A204.1 (cell line): ENCODE measurements around the gene TFPI2.

Experiments used
- FAIRE-seq: peaks from 2 replicates; lab custom pipeline; 2012; peaks lifted over from hg19 to GRCh38; lab: Jason Lieb, UNC

Gene TFPI2

DNA sequence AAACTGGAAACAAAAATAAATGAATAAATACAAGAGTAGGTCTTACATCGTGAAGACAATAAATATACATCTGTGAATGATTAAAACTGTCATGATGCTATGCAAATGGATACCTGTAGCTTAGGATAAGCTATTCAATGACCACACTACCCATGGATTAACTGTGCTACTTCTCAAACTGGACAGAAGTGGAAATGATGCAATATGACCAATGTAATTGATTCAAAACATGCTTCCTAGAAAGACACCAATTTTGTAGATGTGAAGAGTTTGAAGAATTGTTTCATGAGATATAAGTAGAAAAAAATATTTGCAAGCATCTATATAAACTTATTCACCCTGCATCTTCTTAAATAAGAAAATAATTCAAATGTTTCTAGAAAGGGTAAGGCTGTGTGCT, 36.1 kb downstream of the TFPI2 start:
- peak; percentile 11 for FAIRE-seq

DNA sequence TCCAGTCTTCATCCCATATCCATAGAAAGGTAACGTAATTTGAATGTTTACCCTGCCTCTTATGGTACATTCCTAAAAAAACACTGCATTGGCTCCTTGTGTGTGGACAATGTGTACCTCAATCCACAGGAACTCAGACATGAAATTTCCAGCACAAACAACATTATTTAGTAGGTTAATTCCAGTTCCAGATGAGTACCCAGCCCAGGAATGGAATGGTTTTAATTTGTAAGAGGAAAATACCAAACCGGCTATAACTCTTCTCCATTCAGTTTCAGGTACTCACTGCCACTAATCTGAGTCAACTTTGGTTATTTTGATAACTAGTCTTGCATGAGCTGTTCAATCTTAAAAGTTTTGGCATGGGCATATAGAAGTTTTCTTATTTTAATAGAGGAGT, 39.0 kb downstream of the TFPI2 start:
- FAIRE-seq: no peak

DNA sequence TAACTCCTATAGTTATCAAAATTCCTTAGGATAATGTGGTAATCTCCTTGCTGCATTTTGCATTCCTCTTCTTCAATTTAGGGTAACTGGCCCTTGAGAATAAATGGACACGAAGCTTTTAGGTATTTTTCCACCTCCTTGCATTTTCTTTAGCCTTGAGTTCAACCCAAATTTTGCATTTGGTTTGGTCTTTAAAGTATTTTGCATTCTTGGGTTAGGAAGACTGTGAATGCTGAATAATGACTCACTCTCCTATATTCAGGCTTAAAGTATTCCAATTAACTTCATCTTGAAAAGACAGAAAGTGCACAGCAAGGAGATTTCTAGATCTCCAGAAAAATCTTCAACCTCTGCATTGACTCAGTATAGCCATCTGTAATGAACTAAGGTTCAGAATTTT, 47.3 kb downstream of the TFPI2 start:
- FAIRE-seq: no peak

DNA sequence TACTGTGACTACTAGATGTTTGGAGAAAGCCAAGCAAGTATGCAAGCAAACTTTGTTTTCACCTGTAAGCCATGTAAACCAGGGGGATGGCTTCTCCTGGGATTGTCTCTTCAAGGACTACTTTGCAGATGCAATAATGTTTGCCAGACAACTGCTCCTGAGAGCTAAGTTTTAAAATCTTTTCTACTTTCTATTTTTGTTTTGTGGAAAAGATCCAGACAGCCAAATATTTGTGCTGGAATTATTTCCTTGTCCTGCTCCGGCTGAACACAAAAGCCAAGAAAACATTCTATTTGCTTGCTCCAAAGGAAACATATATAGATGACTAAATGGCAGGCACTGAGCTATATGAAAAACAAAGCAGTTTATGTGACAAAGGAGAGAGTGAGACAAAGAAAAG, 51.6 kb downstream of the TFPI2 start:
- no peak for FAIRE-seq

DNA sequence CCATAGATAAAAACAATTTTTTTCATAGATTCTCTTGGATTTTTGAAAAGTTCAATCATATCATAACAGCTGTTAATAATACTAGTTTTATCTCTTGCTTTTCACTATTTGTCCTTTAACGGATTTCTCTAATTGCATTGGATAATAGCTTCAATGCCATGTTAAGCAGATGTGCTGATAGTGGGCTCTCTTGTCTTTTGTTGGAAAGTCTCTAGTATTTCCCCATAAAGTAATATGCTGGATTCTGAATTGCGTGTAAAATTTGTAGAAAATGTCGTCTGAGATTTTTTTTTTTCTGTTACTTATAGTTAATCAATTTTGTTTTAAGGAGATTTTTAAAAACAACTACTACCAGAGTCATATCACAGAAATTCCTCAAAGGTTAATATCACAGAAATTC, 53.3 kb downstream of the TFPI2 start:
- FAIRE-seq: no peak

DNA sequence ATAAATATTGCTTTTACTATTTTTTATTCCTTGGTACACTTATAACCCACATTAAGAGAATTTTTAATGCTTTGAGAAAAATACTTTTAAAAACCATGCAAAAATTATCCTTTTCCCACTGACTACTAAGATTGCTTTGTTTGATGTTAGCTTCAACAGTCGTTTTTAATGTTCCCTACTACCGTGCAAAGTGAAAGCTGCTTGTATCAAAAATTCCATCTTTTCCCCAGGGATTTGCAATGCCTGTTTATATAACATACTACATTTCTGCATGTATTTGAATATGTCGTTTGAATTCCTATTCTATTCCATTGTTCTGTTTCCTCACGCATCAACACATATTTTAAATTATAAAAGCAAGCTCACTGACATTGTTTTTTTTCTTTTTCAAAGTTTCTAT, 54.4 kb downstream of the TFPI2 start:
- no peak for FAIRE-seq

DNA sequence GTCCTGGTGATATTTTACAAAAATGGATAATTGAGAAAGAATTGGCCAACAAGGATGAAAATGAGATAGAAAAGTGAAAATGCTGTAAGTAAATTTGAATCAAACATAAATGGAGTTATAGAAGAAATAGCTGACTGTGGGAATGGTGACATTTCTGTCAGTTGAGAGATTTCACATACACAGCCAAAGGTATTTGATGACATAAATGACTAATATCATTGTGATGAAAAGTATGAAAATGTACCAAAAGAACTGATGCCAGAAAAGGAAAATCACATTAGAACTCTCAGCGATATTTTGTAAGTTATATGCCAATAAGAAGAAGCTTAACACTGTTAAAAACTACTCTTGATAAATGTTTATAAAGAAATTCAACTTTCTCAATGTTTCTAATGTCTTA, 54.9 kb downstream of the TFPI2 start:
- no peak for FAIRE-seq
